NAMALWA (cell line): ENCODE measurements around the gene FBXO31.
"Not testable (repeated sequence)": the region's sequence is repeated elsewhere in the genome, so short reads cannot be mapped to it uniquely, and the experiment has no call there.

Source experiments
- DNase-seq: peaks from one replicate; pipeline ENCODE4 v3.0.0-alpha.2; 2015; ENCODE audit warnings: low spot score

FBXO31 gene

DNA sequence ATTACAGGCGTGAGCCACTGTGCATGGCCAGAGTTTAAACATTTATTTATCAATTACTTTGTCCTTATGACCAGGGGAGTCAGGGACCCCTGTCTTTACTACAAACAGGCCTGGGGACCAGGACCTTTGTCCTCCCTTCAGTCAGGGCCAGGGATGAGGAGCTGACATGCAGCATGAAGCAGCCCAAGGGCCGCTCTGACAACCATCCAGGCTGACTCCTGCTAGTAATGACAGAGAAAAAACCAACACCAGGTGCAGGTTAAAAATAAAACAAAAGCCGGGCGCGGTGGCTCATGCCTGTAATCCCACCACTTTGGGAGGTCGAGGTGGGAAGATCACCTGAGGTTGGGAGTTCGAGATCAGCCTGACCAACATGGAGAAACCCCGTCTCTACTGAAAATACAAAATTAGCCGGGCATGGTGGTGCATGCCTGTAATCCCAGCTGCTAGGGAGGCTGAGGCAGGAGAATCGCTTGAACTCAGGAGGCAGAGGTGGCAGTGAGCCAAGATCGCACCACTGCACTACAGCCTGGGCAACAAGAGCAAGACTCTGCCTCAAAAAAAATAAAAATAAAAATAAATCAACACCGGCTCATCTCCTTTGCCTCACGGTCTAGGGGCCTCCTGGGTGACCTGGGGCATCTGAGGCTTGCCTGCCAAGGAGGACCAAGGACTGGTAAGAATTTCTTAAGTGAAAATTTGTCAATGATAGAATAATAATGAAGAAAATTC, 20.6 kb downstream of the FBXO31 start:
- DNase-seq: not testable (repeated sequence)

DNA sequence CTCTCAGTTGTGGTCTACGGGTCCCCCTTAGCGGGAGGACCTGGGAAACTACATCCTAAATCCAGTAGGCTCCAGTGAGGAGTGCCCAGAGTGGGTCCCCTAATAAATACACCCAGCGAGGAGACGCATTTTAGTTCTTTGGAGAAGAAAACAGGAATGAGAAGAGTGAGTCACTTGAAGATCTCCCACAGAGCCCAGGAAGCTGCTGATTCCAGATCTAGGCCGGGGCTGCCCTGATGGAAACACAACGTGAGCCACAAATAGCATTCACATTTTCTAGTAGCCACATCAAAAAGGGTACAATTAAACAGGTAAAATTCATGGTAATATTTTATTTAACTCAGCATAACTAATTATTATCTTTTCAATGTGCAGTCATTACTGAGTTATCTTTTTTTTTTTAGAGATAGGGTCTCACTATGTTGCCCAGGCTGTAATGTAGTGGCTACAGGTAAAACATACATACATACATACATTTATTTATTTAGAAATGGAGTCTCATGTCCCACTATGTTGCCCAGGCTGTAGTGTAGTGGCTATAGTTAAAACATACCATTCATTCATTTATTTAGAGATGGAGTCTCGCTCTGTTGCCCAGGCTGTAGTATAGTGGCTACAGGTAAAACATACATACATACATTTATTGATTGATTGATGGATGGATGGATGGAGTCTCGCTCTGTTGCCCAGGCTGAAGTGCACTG, 21.5 kb downstream of the FBXO31 start:
- no peak for DNase-seq

DNA sequence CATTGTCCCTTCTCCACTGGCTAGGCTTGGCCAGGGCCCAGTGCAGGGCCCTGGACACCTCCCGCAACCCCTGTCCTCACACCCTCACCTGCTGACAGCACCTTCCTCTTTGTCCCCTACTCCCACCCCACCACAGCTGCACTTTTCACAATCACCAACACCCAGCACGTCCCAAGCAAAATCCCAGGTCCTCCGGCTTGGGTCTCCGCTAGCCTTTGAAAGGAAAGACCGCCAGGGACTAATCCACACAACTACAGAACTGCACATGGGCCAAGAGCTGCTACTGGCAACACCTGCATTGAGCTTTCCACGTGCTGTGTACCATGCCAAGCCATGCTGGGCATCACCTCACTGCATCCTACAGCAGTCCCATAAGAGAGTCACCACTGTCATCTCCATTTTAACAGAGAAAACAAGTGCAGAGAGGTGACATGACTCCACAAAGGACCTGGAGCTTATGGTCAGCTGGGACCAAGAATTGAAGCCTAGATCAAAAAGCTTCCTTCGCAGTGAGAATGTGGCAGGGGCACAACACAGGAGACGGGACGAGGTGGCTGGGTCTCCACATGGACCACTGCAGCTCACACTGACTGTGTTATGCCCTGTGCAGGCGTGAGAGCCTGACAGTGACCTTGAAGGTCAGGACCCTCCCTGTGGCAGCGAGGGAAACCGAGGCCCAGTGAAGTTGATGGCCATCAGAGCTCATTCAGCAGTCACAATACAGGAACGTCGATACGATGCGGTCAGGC, 22.5 kb downstream of the FBXO31 start:
- no peak for DNase-seq

DNA sequence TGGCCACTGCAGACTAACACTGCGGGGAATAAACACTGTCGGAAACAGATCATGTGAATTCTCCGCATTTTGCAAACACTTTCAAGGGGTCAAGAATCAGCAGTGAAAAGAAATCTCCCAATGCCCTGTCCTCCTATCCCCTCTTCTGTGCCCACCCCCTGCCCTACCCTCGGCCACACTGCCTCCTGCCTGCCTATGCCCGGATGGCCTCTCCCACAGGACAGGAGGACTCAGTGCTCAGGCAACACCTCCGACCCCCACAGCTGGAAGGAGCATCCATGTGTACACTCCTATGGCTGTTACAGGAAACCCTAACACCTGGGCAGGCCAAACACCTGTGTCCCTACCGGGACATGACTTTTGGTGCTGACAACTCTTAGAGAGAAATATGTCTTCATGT, 24.5 kb downstream of the FBXO31 start:
- DNase-seq: no peak

DNA sequence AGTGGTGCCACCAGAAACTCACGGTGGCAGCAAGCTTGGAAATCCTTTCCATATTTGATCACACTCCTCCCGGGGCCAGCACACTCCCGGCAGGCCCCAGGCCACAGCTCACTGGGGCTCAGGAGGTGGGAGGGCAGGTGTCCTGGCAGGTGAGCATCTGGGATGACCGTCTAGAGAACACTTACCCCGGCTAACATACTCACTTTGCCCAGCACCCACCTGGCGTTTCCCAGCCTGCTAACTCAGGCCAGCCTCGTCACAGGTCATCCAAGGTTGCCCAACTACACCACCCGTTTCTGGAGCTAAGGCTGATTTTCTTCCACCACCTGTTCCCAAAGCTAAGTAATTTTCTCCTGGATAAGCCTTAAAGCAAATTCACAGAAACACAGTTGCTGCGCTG, 24.9 kb downstream of the FBXO31 start:
- DNase-seq: no peak

DNA sequence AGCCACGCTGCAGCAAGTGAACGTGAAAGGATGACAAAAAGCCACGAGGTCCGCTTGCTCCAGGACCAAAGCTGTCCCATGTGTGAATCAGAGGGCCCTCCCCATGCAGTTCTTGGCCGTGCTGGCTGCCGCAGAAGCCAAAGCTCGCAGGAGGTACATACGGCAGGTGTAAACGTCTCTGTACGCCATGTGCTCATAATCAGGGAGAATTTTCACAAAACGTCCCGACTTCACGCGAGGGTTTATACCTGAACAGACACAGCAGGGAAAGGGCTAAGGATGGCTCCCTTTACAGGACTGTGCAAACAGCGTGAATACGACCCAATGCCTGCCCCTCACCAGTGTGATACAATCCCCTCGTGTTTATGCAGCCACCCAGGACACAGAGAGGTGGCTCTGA, 25.3 kb downstream of the FBXO31 start:
- no peak for DNase-seq

DNA sequence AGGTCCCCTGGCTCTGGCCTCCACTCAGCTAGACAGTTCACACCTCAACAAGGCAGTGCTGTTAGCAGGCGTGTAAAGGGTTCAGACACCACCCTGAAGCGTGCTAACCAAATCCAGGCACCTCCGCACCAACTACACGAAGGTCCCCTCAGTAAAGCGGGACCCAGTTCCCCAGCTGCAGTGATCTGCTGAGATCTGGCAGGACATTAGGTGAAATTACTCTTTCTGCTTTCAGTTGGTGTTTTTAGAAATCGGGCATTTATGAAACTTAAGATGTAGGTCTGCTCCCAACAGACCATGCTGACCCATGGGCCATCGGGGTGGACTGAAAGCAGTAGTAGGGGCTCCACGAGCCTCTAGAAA, 27.1 kb downstream of the FBXO31 start:
- no peak for DNase-seq

DNA sequence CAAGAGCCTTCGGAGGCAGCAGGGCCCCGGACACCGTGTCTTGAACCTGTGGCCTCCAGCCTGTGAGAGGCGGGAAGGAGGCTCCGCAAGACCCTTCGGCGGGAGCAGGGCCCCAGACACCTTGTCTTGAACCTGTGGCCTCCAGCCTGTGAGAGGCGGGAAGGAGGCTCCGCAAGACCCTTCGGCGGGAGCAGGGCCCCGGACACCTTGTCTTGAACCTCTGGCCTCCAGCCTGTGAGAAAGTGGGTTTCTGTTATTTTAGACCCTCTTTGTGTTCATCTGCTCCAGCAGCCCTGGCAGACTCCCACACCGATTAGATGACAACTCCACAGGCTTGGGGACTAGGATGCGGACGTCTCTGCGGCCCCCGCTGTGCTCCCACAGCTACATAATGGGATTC, 30.0 kb downstream of the FBXO31 start:
- DNase-seq: no peak

DNA sequence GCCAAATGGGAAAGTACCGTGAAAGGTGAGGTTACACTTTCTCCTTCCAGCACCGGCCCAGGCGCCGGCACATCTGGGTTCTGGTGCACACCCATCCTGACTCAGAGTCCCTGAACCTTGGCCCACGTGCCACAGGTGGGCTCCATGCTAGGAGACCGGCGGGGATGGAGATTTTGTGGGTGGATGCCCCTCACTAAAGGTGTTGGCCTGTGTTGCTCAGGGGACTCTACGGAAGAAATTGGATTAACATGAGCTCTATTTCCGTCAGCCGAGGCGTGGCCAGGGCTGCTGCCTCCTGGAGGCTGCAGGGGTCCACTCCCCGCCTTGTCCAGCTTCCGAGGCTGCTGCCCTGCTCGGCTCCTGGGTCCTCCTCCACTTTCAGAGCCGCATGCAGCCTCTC, 30.8 kb downstream of the FBXO31 start:
- no peak for DNase-seq

DNA sequence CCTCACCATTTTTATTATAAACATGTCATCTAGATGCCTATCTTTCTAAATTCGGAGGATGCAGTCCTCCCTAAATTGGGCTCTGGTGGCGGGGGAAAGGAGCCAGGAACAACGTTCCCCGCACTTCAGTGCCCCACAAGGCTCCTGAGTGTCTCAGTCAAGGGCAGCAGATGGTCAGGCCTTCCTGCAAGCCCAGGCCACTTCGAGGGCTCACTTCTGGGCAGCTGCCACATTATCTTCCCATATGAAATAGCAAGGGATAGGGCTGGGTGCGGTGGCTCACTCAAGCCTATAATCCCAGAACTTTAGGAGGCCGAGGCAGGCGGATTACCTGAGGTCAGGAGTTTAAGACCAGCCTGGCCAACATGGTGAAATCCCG, 32.3 kb downstream of the FBXO31 start:
- DNase-seq: no peak

DNA sequence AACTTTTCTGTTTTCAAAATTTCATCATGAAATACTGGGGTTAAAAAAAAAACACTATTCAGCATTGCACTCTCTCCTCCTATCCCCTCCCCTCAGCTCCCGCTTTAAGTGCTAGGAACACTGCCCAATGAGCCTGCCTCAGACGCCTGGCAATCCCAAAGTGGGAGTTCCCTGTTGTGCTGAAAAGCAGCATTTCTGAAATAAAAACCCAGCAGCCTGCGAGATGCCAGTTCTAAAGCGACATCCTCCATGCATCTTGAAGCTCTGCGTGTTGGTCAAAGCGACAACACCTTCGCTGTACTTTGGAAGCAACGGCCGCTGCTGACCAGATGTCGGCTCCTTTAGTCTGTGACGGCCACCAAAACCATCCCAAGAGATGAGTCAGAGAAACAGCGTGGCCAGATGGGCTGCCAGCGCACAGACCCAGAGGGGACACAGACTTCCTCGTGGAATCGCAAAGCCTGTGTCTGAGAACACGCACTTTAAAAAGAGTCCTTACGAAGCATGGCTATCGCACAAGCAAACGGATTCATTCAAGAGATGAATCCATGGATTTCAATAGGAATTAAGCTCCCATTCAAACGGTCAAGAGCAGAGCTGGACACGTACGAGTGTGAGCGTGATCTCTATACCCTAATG, 32.8 kb downstream of the FBXO31 start:
- DNase-seq: no peak

DNA sequence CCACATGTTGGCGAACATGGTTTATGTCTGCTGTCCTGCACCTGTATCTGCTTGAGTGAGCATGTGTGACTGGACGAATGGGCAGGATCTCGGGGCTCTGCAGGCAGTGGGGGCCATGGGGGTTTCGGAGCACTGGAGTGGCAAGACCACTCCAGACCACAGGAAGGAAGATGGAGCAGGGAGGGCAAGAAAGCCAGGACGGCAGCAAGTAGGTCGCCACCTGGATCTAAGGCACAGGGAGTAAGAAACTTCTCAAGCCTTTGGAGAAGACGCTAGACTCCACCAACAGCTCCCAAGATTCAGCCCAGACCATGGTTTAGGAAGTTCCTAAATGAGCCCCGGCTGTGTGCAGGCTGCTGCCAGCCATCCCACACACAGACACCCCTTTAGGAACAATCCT, 33.5 kb downstream of the FBXO31 start:
- DNase-seq: no peak

DNA sequence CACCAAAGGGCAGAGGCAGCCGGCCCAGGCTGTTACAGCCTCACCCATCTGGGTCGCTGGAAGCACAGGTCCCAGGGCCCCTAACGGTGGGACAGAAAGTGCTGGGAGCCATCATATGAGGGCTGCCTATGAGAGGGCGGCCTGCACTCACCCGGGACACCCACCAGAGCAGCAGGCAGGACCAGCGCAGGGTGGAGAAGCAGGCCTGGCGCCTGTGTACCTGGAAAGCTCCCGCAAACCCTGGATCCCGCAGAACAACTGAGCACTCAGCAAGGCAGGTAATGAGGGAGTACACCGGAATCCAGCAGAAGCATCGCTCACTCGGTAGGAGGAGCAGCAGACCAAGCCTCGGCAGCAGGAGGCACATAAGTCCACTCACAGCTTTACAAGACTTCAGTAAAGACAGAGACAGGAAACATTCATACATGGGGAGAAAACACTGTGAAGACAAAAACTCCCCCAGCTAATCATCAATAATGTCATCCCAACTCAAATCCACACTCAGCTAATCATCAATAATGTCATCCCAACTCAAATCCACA, 34.9 kb downstream of the FBXO31 start:
- no peak for DNase-seq

DNA sequence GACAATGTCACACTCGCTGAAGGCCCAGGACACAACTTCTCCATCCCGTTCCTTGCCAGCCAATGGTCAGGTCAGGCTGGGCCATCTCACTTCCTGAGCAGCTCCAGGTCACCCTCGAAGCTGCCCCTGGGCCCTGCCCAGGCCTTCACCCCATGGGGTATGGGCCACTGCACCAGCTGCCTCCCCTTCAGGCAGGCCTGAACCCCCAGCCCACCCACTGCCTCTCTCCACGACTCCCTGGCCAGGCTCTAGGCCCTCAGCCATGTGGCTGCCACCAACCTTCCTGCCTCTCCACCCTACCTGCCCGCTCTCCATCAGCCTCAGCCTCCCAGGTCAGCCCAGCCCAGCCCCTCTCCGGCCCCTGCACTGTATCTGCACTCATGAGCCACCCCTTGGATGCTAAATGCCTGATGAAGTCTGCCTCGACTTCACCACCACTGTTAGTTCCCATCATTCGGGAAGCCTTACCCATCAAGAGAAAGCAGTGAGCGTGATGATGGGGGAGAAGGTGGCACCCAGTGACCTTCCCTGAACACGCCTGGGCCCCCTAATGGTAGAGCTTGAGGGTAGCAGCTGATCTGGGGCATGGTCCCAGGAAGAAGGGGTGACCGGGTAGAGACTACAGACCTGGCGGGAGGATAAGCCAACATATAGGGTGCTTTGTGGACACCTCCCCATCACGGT, 35.5 kb downstream of the FBXO31 start:
- DNase-seq: no peak

DNA sequence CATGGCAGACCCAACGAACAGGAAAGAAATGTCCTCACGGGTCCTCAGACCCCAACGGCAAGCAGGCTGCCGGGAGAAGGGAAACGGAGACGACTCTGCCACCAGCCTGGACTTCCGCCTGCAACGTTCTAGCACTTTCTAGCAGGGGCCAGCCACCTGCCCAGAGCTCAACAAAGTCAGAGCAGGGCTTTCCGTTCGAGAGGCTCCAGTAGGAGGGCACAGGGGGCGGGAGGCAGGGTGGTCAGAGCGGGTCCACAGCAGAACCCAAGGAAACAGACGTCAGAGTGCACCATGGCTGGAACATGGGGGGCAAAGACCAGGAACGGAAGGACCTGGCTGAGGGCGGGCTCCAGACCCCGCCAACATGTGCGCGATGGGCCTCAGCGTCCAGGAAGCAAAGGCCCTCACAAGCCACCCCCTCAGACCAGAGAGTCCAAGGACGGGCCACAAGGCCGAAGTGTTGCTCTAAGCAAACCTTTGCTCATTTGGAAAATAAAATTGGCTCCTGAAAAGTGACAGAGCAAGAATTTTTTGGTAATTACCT, 37.0 kb downstream of the FBXO31 start:
- DNase-seq: no peak

DNA sequence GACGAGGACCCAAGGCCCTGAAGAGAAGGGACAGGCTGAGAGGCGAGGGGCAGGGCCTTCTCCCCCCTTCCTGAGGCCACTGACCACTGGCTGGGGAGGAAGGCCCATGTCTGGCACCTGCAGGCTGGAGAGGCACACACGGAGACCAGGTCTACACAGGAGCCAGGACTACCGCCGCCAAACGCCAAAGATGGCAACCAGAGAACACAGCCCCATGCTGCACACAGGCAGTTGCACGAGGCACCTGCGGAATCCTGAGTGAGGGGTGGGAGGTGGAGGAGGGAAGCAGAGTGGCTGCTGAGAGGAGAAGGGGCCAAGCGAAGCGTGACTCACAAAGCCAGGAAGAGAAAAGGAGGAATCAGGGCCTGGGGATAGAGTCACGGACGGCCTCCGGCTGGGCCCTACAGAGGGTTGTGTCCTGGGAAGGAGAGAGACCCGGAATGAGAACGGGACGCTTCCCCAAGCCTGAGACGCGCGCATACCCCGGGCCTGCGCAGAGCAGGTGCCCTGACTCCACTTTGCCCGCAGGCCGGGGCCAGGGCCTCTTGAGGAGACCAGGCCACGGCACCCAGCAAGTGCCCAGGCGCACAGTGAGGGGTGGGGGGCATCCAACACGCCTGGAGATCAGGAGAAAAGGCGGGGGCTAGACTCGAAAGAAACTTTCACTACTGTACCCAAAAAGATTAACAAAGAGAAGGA, 37.7 kb downstream of the FBXO31 start:
- DNase-seq: no peak

DNA sequence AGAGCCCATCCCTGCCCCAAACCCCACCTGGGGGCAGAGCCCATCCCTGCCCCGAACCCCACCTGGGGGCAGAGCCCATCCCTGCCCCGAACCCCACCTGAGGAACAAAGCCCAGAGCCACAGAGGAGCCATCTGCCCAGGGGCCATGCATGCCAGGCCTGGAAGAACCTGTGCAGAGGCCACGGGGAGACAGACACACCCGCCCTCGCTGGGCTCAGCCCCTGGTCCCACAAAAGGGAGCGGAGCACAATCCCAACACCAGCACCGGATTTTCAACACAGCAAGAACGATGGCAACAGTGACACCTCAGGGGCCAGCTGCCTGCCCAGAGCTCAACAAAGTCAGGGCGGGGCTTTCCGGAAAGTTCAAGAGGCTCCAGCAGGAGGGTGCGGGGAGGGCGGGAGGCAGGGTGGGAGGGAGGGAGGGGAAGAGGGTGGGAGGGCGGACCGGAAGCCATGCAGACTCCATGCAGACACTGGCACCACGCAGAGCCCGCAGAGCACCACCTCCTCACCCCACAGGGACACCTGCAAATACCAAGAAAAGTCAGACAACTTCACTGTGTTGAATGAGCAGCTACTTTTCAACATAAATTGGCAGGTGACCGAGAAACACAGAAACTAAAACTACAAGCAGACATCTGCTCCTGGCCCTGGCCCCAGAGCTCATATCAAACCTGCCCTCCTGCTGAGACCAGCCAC, 38.5 kb downstream of the FBXO31 start:
- no peak for DNase-seq

DNA sequence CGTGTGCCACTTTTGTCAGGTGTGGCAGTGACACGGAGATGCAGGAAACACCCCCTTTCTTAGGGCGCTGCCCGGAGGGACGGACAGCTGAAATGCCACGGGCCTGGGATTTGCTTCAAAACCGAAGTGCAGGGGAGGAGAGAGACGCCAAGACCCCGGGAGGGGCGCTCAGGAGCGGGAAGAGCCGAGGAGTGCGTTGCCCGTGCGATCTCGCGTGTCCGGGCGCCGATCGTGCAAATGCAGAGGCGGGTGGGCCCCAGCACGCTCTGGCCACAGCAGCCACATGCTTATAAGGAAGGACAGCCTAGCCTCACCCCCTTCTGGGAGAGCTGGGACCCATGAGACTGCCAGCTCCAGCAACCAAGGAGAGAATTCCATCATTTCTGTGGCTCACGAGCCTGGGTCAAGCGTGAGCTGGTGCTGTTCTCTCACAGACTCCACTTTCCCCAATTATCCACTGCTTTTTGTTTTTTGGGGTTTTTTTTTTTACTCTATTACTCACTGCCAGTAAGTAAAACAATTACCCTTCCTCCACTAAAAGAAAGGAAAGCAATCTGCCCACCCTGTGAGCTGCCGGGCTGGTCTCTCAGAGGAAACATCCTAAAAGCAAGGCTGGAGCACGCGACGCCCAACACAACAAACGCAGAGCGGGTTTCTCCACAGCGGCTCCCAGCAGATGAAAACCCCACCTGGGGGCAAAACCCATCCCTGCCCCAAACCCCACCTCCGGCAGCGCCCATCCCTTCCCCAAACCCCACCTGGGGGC, 39.2 kb downstream of the FBXO31 start:
- no peak for DNase-seq

DNA sequence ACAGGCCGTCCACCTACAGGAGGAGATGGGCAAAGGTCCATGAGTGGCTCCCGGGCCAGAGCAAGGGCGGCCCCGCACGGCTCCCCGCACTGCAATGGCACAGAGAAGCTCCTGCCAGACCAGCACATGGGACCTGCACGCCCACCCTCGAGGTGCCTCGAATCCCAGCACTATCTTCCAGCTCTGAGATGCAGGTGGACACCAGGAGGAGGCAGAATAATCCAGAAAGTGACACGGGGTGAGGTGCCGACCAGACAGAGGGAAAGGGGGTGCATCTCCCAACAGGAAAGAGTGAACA, 39.9 kb downstream of the FBXO31 start:
- DNase-seq: no peak
